ENCODE data around the gene FAM47C. TPM values are rescaled to one million over a fixed set of nuclear protein-coding genes. Genes with fewer than 3 reads are reported as not detected.
A peak's percentile ranks its signal among the peaks of the same experiment; 100 is the strongest.
"Not testable (repeated sequence)": the region's sequence is repeated elsewhere in the genome, so short reads cannot be mapped to it uniquely, and the experiment has no call there.

FAM47C gene
- total RNA-seq, 2 donors from 2014 or later, result not detected

DNA sequence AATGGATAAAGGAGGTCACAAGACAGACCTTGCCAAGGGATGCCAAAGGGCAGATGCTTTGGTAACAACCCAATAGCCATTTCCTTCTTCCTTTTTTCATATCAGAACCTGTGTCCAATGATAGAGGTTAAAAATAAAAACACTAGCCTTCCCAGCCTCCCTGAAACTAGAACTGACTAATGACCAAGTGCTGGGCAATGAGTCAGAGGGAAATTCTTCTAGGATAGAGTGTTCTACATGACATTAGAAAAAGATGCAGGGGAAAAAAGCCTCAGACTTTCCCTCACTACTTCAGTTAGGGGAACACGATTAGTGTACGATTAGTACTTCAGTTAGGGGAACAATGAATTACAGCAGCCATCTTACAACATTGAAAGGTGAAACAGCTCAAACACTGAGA, 29.3 kb upstream of the FAM47C start:
- DNase-seq, result no peak
- no peak overlapping the region for H3K27ac Mint-ChIP-seq
- Histone ChIP-seq H3K4me3 (ENCODE audit: low read length) (no peak overlapping the region), H3K27me3 (ENCODE audit: control insufficient read depth, insufficient read depth, low read length, poor library complexity, severe bottlenecking) (no peaks in the 10 kb centered on the region), H3K27ac (ENCODE audit: low read depth, low read length) (no peak overlapping the region), H3K9ac (ENCODE audit: extremely low read depth, low read length, poor library complexity, severe bottlenecking) (no peak overlapping the region), H3K9me3 (ENCODE audit: control insufficient read depth, low read length) (no peaks in the 10 kb centered on the region), H3K4me1 (ENCODE audit: control insufficient read depth, insufficient read depth, low read length) (no peaks in the 10 kb centered on the region), H3K36me3 (ENCODE audit: control insufficient read depth, insufficient read depth, low read length) (no peaks in the 10 kb centered on the region)
- TF ChIP-seq, protein P1, sequence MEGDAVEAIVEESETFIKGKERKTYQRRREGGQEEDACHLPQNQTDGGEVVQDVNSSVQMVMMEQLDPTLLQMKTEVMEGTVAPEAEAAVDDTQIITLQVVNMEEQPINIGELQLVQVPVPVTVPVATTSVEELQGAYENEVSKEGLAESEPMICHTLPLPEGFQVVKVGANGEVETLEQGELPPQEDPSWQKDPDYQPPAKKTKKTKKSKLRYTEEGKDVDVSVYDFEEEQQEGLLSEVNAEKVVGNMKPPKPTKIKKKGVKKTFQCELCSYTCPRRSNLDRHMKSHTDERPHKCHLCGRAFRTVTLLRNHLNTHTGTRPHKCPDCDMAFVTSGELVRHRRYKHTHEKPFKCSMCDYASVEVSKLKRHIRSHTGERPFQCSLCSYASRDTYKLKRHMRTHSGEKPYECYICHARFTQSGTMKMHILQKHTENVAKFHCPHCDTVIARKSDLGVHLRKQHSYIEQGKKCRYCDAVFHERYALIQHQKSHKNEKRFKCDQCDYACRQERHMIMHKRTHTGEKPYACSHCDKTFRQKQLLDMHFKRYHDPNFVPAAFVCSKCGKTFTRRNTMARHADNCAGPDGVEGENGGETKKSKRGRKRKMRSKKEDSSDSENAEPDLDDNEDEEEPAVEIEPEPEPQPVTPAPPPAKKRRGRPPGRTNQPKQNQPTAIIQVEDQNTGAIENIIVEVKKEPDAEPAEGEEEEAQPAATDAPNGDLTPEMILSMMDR (conservative IDR thresholded peaks at IDR 0.05), result no peak
- H3K4me1 Mint-ChIP-seq, result no peaks in the 10 kb centered on the region
- H3K27me3 Mint-ChIP-seq (ENCODE audit: insufficient read depth), result no peaks in the 10 kb centered on the region
- H3K36me3 Mint-ChIP-seq (ENCODE audit: low read depth), result no peaks in the 10 kb centered on the region
- no peak overlapping the region for H3K4me3 Mint-ChIP-seq
- no CpG with 5 or more reads among the region's 2 CpGs for WGBS, 2 experiments (ENCODE audit: insufficient coverage in 1 of 2, insufficient read length in 1 of 2)
- peaks cover 17% of the 10 kb centered on the region for H3K9me3 Mint-ChIP-seq

DNA sequence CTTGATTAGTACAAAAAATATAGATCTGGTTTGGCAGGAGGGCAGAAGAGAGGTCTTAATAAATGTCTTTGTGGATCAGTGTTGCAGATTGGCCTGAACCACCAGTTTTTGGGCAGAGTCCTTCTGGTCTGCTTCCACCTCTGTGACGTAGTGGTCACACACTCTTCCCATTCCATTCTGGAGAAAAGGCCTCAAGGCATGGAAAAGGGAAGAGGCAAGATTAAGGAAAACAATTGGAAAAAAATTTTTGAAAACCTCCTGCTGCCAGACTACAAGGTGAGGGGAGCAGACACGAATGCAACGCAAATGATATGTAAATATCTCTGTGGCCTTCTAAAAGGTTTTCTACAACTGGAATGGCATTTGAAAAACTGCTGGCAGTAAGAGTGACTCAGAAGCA, 24.3 kb upstream of the FAM47C start:
- no peak overlapping the region for H3K27ac Mint-ChIP-seq
- TF ChIP-seq, protein P1 (conservative IDR thresholded peaks at IDR 0.05), result no peak
- Histone ChIP-seq H3K9ac (ENCODE audit: extremely low read depth, low read length, poor library complexity, severe bottlenecking) (no peak overlapping the region), H3K27ac (ENCODE audit: low read depth, low read length) (no peak overlapping the region), H3K9me3 (ENCODE audit: control insufficient read depth, low read length) (no peaks in the 10 kb centered on the region), H3K4me3 (ENCODE audit: low read length) (no peak overlapping the region), H3K36me3 (ENCODE audit: control insufficient read depth, insufficient read depth, low read length) (no peaks in the 10 kb centered on the region), H3K27me3 (ENCODE audit: control insufficient read depth, insufficient read depth, low read length, poor library complexity, severe bottlenecking) (peaks cover 10% of the 10 kb centered on the region), H3K4me1 (ENCODE audit: control insufficient read depth, insufficient read depth, low read length) (no peaks in the 10 kb centered on the region)
- 25 to 75% methylated on average over 2 to 3 of the region's 3 CpGs for WGBS, 2 experiments (ENCODE audit: insufficient coverage in 1 of 2, insufficient read length in 1 of 2)
- peaks cover 17% of the 10 kb centered on the region for H3K27me3 Mint-ChIP-seq (ENCODE audit: insufficient read depth)
- H3K36me3 Mint-ChIP-seq (ENCODE audit: low read depth), result no peaks in the 10 kb centered on the region
- peaks cover 16% of the 10 kb centered on the region for H3K9me3 Mint-ChIP-seq
- no peaks in the 10 kb centered on the region for H3K4me1 Mint-ChIP-seq
- peak; percentile 38 for DNase-seq
- H3K4me3 Mint-ChIP-seq, result no peak overlapping the region

DNA sequence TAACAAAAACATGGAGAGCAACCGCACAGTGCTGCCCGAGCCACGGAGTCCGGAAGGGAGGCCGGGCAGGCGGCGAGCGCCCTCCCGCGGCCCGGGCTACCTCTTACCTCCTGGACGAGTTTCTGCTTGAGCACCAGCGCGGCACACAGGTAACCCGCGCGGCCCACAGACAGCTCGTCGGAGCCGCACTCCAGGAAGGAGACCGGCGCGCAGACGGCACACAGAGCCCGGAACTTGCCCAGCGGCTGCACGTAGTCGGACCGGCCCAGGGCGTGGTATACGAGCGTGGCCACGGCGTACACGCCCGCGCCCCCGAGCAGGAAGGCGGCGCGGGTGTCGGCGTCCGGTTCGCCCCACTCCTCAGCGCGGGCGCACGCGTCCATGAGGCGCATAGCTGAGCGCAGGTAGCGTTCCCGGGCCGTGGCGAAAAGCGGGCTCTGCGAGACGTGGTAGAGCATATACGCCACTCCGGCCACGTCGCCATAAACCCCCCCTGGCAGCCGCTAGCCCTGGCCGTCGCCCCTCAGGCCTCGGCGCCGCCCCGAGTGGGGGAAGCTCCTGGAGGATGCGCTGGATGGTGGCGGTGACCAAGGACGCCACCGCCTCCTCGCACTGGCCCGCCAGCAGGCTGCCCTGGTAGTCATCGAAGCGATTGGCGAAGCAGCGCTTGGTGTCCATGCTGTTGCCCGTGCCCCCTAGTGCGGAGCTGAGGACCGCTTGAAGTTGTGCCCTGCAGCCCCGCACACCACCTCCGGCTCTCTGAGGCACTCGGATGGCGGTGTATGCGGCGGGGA, 22.6 kb upstream of the FAM47C start:
- not testable (repeated sequence) for H3K9ac ChIP-seq (ENCODE audit: extremely low read depth, low read length, poor library complexity, severe bottlenecking); H3K36me3 ChIP-seq (ENCODE audit: control insufficient read depth, insufficient read depth, low read length); H3K27me3 ChIP-seq (ENCODE audit: control insufficient read depth, insufficient read depth, low read length, poor library complexity, severe bottlenecking); H3K27ac ChIP-seq (ENCODE audit: low read depth, low read length); H3K36me3 Mint-ChIP-seq (ENCODE audit: low read depth); H3K27ac Mint-ChIP-seq; H3K4me1 ChIP-seq (ENCODE audit: control insufficient read depth, insufficient read depth, low read length); H3K9me3 ChIP-seq (ENCODE audit: control insufficient read depth, low read length); H3K4me3 ChIP-seq (ENCODE audit: low read length); H3K4me1 Mint-ChIP-seq
- H3K4me3 Mint-ChIP-seq, result peak overlapping the region; percentile 45
- TF ChIP-seq, protein P1 (conservative IDR thresholded peaks at IDR 0.05), result peak; percentile 74
- peak; percentile 85 for DNase-seq
- peaks cover 17% of the 10 kb centered on the region for H3K27me3 Mint-ChIP-seq (ENCODE audit: insufficient read depth)
- H3K9me3 Mint-ChIP-seq, result peaks cover 15% of the 10 kb centered on the region
- 1% methylated on average over 54 of the region's 89 CpGs; no CpG with 5 or more reads in 1 of the 2 experiments for WGBS, 2 experiments (ENCODE audit: insufficient coverage in 1 of 2, insufficient read length in 1 of 2)

All from endodermal cell (in vitro differentiated cells).